Body of pancreas (tissue), 4 donors: ENCODE results near the gene DUSP8.

Experiments
- CTCF ChIP-seq, 7 experiments: fragments of 450-650 bp in 4 of 7; fragments of 200-600 bp in 3 of 7; sonication (generic) in 3 of 7; IDR thresholded peaks; one replicate each; pipeline ENCODE4 v1.5.1; 2016 to 2019; ENCODE audit warnings: antibody characterized with exemption in 7 of 7
- POLR2A ChIP-seq, 3 donors: fragments of 450-650 bp; IDR thresholded peaks; one replicate each; pipeline ENCODE4 v1.6.1; 2016; ENCODE audit warnings: antibody characterized with exemption in 3 of 3, mild to moderate bottlenecking in 2 of 3

- no peak for TF ChIP-seq CTCF (IDR thresholded peaks at IDR 0.05)
- TF ChIP-seq POLR2A (IDR thresholded peaks at IDR 0.05) = no peak
Observed at GRCh38 chr11:1597994-1598380, 25.9 kb upstream of the DUSP8 start, which contains the start of gene KRTAP5-2.
